Esophagus muscularis mucosa (tissue), 4 donors: ENCODE results near the gene HELZ.
"Not testable (repeated sequence)": the region's sequence is repeated elsewhere in the genome, so short reads cannot be mapped to it uniquely, and the experiment has no call there.

Source experiments
- EP300 ChIP-seq: sonication (generic); formaldehyde crosslinking; IDR thresholded peaks from one replicate; pipeline ENCODE4 v1.6.1; 2017; ENCODE audit warnings: antibody characterized with exemption
- POLR2A ChIP-seq: fragments of 450-650 bp; IDR thresholded peaks from one replicate; pipeline ENCODE4 v1.6.1; 2017; ENCODE audit warnings: antibody characterized with exemption, moderate library complexity, mild to moderate bottlenecking, low read depth
- POLR2AphosphoS5 ChIP-seq, 2 donors: sonication (generic); formaldehyde crosslinking; IDR thresholded peaks; one replicate each; pipeline ENCODE4 v1.6.1; 2017; ENCODE audit warnings: antibody characterized with exemption in 2 of 2
- TF ChIP-seq, protein P1 (sequence below), 3 experiments: fragments of 200-600 bp in 2 of 3; fragments of 450-650 bp in 1 of 3; sonication (generic) in 2 of 3; IDR thresholded peaks; one replicate each; pipeline ENCODE4 v1.5.1; 2017 to 2019; ENCODE audit warnings: antibody characterized with exemption in 3 of 3, mild to moderate bottlenecking in 2 of 3, moderate library complexity in 1 of 3

DNA sequence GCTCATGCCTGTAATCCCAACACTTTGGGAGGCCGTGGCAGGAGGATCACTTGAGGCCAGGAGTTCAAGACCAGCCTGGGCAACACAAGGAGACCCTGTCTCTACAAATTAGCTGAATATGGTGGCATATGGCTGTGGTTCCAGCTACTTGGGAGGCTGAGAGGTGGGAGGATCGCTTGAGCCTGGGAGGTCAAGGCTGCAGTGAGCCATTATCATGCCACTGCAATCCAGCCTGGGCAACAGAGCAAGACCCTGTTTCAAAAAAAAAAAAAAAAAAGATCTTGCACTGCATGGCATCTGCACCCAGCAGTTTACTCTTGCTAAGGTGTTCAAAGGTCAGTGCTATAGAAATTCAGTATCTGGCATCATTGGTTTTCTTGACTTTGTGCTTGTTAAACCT lies 26.2 kb upstream of the HELZ start:
- TF ChIP-seq, protein P1, sequence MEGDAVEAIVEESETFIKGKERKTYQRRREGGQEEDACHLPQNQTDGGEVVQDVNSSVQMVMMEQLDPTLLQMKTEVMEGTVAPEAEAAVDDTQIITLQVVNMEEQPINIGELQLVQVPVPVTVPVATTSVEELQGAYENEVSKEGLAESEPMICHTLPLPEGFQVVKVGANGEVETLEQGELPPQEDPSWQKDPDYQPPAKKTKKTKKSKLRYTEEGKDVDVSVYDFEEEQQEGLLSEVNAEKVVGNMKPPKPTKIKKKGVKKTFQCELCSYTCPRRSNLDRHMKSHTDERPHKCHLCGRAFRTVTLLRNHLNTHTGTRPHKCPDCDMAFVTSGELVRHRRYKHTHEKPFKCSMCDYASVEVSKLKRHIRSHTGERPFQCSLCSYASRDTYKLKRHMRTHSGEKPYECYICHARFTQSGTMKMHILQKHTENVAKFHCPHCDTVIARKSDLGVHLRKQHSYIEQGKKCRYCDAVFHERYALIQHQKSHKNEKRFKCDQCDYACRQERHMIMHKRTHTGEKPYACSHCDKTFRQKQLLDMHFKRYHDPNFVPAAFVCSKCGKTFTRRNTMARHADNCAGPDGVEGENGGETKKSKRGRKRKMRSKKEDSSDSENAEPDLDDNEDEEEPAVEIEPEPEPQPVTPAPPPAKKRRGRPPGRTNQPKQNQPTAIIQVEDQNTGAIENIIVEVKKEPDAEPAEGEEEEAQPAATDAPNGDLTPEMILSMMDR (IDR thresholded peaks at IDR 0.05) = not testable (repeated sequence)
- TF ChIP-seq POLR2A; POLR2AphosphoS5 (IDR thresholded peaks at IDR 0.05); EP300: not testable (repeated sequence)
